Activated CD8-positive, alpha-beta memory T cell treated with anti-CD3 and anti-CD28 coated beads for 24 hours (primary cell): Measurements from ENCODE around the gene DUSP1.

ENCODE experiments used
- DNase-seq: peaks from one replicate; pipeline ENCODE4 v3.0.0-alpha.2; 2020

The DUSP1 gene

DNA sequence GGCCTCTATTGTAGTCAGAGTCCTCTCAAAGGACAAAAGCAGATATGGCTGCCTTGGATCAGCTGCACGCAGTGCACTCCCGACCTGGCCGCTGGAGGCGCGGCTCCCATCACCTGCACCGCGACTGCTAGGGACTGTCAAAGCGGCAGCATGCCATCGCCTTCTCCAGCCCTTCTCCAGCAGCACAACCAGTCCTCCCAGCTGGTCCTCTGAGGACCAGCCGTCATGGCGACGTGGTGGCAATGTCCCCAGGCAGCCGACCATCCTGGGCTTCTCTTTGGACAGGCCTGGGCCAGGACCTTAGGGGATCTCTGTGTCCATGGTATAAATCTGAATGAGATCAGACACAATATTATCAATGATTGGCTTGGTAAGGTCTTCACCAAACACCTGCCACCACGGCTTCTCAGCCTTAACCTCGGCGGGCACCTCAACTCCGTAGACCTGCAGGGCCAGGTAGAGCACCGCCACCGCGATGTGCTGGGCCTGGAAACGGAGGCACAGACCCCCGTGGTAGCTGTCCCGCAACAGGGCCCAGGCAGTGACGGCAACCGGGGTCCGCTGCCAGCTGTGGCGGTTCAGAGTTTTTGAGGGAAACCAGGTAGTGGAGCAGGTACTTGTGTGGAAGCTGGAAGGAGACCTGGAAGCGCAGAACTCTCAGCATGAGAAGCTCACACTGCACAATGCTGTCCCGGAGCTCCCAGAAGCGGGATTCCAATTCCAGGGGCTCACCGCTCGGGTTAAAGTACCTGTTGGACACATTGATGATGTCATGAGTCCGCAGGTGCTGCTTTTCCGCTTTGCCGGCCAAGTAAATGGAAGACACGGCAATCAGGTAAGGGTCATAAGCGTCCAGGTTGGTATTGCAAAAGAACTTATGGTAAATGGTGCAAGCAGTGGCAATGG, 8.5 kb downstream of the DUSP1 start:
- DNase-seq, result no peak

- no peak for DNase-seq
These were observed 10.0 kb downstream of the DUSP1 start for GRCh38 chr5:172760959-172761358.

DNA sequence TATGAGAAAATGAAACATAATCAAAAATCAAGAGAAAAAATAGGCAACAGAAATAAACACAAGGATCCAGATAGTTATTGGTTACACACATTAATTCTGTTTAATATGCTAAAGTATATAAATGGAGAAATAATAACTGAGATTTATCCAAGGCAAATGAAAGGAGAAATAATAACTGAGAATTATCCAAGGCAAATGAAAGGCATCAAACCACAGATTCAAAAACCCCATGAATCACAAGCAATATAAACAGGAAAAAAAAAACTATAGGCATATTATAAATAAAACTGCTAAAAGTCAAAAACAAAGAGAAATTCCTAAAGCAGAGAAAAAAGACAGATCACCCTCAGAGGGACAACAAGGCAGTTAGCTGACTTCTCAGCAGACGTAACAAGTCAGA, 10.9 kb downstream of the DUSP1 start:
- no peak for DNase-seq

- no peak for DNase-seq
These were observed 12.2 kb downstream of the DUSP1 start for GRCh38 chr5:172758834-172759149.

DNA sequence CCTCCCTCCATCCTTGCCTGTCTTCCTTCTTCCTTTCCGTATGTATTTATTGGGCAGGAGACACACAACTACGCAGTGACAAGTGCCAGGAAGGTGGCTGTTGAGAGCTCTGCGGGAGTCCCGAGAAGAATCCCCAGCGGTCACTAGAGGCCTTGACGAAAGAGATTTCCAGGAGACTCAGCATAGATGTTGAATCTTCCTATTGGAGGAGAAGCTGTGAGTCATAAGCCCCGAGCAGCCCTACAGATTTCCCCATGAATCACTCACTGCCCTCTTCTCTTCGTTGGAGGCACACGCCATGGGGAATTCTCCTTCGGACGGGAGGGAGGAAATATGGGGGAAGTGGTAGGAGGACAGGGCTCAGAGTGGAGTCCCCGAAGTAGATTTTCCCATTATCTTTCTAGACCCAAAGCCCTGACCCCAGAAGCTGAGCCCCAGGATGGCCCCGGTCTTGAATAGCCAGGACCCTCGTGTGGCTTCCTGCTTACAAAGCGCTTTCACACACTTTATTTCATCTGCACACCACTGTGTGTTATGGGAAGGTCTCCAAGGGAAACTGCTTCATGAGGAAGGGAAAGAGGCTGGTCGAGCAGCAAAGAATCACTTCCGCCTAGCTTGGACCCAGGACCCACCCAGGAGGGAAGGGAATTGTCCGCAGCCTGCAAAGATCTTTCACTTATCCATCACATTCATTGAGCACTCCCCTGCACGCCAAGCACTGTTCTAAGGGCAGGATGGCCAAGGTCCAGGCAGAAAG, 12.7 kb downstream of the DUSP1 start:
- DNase-seq, result no peak

DNA sequence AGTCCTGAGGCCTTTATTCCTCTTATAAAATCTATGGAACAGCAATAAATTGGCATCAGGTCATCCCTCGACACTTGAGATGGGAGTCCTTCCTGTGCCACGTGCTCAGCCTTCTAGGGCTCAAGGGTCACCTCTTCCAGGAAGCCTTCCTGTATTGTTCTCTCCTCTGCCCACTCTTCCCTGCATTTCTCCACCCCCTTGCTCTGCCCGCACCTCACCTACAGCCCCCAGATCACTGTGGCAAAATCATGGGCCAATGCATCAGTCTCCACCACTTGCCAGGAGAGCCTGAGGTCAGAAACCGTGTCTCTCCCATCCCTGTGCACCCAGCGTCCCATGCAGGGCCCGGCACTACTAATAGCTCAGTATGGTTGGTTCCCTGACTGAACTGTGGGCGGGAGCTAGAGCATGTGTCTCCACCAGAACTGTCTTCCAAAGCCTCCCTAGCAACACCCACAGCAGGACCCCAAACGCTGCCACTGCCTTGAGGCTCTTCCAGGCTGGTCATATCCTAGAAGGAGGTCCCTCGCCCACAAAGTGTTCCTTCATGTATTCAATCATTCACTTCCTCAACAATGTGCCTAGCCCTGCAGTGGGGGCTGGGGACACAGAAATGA, 13.5 kb downstream of the DUSP1 start:
- no peak for DNase-seq

DNA sequence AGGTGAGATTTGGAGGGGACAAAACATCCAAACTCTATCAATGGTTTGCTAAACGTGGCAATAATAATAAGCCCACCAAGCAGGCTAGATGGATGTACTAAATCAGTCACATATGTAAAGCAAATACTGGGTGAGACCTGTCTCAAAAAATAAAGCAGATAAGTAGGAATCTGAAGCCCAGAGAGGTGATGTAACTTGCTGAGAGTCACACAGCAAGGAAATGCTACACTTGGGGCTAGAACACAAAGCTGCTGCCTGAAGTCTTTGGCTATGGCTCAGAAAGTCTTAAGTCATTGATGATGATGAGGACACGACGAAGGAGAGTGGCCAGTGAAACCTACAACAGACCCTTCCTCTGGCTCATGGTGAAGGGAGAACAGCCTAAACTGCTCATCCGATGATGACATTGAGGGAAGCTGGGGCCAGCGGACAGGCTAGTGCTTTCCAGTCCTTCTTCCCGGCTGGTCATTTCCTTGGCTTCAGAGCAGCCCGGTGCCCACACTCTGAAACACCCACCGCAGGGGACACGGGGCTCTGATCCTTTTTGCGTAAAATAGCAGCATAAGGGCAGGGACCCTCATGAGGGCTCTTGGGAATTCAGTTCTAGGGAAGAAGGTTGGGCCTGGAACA, 14.1 kb downstream of the DUSP1 start:
- no peak for DNase-seq

DNA sequence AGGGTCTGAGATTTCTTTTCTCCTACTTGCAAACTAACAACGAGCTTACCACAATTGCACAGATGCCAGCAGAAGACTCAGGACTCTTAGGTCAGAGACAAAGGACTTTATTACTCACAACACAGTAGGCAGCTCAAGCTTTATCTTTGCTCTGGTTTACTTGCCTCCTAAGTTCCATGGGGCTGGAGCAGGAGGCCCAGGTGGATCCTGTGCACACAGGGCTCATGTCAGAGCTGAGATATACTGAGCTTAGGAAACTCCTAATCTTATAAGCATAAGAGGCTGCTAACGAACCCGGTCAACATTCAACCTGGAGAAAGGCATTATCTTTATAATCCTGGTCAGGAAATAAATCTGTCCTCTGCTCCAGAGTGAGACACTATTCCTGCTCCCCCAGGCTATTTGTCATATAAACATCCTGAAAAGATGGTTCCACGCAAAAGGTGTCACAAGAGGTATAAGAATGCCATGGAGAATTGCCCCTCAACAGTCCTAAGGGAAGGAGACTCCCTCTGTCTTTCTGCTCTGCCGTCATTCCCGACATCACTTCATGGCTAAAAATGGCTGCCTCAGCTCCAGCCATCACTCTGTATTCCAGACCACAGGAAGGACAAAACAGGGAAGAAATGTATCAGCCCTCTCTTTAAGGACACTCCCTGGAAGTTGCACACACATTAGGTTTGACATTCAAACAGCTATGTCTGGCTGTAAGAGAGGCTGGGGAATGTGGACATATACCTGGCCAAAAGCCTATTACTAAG, 16.2 kb downstream of the DUSP1 start:
- no peak for DNase-seq

- DNase-seq, result no peak
These were observed 17.9 kb downstream of the DUSP1 start for GRCh38 chr5:172753101-172753500.

- no peak for DNase-seq
These were observed 19.1 kb downstream of the DUSP1 start for GRCh38 chr5:172751761-172752510.

GRCh38 chr5:172749881-172750633, 20.9 kb downstream of the DUSP1 start:
- DNase-seq, result no peak

DNA sequence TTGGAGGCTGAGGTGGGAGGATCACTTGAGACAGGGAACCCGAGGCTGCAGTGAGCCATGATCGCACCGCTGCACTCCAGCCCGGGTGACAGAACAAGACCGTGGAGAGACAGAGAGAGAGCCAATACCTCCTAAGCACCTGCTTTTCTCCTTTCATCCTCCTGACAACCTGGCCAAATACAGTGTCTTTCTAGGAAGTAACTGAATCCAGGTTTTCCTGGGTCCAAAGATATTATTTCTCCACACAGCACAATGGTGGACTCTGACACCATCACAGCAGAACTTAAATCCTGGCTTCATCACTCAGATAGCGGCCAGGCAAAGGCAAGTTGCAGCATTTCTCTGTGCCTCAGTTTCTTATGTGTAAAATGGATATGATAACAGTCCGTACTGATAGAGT, 21.9 kb downstream of the DUSP1 start:
- no peak for DNase-seq

- no peak for DNase-seq
These were observed 22.6 kb downstream of the DUSP1 start for GRCh38 chr5:172748341-172748843.

DNA sequence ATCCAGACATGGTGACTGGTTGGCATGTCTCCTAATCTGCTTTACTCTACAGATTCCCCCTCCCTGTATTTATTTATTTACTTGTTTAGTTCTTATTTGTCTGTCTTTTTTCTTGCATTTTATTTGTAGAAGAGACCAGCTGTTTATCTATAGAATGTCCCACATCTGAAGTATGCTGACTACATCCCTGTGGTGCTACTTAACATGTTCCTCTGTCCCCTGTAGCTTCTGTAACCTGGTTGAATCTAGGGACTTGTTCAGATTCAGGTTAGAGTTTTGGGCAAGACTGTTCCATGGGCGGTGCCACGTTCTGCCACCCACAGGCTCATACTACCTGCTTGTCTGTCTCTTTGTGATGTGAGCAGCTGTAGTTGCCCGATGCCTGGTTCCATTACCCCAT, 23.5 kb downstream of the DUSP1 start:
- DNase-seq, result no peak

DNA sequence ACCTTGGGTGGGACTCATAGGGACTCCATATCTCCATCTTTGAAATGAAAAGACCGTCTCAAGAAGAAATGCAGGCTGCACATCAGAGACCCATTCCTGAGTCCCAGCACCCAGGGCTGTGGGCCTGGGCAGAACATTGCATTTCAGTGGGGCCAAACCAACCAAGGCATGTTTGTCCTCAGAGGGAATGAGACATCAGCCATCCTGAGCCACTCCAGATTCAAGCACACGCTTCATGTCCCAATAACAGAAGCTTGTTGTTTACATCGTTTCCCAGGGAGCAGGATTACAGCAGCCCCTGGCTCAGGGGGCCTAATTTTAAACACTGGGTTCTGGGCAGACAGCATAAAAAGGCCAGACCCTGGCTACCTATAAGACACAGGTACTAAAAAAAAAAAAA, 24.3 kb downstream of the DUSP1 start:
- no peak for DNase-seq

DNA sequence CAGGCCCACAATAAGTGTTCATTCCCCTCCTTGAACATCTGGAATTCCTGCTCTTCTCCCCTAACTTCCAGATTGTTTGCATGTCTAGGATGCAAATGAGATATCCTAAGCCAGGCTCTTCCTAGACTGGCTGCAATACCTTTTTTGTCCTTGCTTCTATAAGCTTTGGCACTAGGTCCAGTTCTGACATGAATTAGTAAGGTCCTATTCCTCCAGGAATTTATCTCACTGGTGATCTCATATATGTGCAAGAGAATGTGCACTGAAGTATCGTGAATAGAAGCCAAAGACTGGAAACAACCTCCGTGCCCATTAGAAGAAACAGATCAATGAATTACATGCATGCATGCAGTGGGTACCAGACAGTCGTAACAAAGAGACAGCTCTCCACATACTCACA, 25.2 kb downstream of the DUSP1 start:
- no peak for DNase-seq

DNA sequence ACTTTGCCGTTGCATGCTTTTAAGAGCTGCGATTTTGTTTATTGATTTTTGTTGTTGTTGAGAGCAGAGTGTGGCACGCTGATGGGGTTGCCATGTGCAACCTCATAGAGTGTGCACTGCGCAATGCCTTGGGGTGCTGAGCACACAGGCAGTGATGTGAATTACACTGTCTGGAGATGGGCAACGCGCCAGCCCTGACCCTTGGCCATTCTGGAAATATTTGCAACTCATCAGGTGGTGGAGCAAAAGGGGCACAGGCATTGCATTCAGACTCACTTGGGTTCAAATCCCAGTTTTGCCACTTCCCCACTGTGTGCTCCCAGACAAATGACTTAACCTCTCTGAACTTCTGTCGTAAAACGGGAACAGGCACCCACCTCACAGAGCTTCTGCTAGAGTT, 25.6 kb downstream of the DUSP1 start:
- DNase-seq, result no peak

- DNase-seq, result no peak
These were observed 26.6 kb downstream of the DUSP1 start for GRCh38 chr5:172744123-172745104.

DNA sequence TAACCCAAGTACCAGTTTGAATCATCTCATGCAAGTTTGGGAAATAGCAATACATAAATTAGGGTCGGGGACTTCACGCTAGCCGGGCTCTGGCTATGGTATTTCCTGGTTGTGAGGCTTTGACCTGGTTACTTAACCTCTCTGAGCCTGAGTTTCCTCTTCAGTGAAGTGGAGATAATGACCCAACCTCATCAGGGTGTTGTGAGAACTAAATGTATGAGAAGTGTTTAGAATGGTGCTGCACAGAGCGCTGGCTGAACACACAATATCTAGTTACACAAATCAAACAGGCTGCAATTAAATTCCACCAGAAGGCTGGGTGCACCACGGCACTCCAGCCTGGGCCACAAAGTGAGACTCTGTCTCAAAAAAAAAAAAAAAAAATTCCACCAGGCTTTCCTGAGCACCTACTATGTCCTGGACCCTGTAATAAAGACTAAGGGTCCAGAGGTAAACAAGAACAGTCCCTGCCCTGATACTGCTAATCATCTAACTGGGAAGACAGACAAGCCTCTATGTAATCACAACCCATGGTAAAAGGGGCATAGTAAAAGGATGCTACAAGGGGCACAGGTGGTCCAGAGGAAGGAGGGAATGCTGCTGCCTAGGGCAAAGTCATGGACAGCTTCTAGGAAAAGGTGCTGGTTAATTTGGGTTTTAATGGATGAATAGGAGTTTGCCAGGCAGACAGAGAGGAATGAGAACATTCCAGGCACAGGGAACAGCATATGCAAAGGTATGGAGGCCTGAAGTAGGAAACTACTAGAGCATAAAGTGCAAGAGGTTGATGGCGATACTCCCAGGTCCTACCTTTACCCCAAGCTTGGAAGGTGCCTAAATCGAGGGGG, 27.7 kb downstream of the DUSP1 start:
- DNase-seq, result no peak
